GM23248 (cell line): ENCODE measurements around the gene ZNF8.

Source experiments
- EZH2 ChIP-seq: fragments of 200-600 bp; sonication (generic); IDR thresholded peaks from 2 replicates; pipeline ENCODE4 v1.6.1; 2018; ENCODE audit warnings: antibody characterized with exemption, mild to moderate bottlenecking; ENCODE audit not compliant: insufficient read depth, poor library complexity, severe bottlenecking
- EZH2phosphoT487 ChIP-seq: fragments of 200-600 bp; sonication (generic); IDR thresholded peaks from 2 replicates; pipeline ENCODE4 v1.6.1; 2018; ENCODE audit warnings: antibody characterized with exemption, moderate library complexity, mild to moderate bottlenecking, low read depth; ENCODE audit not compliant: insufficient read depth

DNA sequence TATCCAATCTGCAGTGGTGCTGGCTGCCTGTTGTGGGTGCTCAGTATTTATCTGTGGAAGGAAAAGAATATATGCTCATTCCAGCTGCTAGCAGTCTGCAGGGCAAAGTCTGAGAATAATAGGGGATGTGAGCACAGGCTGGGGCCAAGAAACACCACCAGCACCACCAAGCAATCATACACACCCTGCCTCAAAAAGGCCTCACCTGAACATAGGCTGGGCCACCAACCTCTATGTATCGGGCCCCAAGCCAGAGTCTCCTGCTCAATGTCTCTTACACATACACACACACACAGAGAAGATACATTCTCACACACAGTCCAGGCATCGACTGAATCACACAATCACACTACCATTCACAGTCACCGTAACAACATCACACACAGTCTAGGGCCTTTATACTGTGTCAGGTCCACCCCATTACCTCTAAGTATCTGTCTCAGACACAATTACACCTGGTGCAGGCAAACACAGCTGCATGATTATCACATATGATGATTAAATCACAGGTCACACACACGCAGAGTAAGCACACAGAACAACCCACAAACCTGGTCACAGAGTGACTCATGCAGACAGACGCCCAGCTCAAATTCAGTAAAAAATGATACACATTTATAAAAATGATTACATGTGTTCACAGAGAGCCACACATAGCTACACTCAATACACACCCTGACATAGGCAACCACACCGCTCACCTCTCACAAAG is 46.7 kb downstream of the ZNF8 start:
- TF ChIP-seq EZH2phosphoT487 = no peak
- no peak for TF ChIP-seq EZH2
